Neural cell (in vitro differentiated cells): Measurements from ENCODE around the gene TRPC4AP. TPM values are rescaled to one million over a fixed set of nuclear protein-coding genes. Genes with fewer than 3 reads are reported as not detected.

ENCODE experiments used
- H2AFZ ChIP-seq: fragments of 200-600, 300-800 bp; sonication (generic), shearing (Covaris generic); 2 replicates; pipeline ENCODE4 v1.6.0; 2014; ENCODE audit warnings: low read depth, mild to moderate bottlenecking, antibody characterized with exemption, low read length, moderate library complexity
- H3F3A ChIP-seq: fragments of 200-600 bp; shearing (Covaris generic); 2 replicates; pipeline ENCODE4 v1.6.1; 2016; ENCODE audit warnings: mild to moderate bottlenecking, moderate library complexity, mixed read lengths, antibody characterized with exemption, low read length; ENCODE audit not compliant: insufficient read depth, poor library complexity, severe bottlenecking
- H3K27ac ChIP-seq: fragments of 200-600, 300-800 bp; sonication (generic), shearing (Covaris generic); 2 replicates; pipeline ENCODE4 v1.5.1; 2014; ENCODE audit warnings: mild to moderate bottlenecking, low read length, moderate library complexity
- H3K27me3 ChIP-seq: fragments of 300-800, 200-600 bp; sonication (generic), shearing (Covaris generic); 2 replicates; pipeline ENCODE4 v1.6.0; 2014; ENCODE audit warnings: mild to moderate bottlenecking, low read depth, low read length, moderate library complexity; ENCODE audit not compliant: insufficient read depth
- H3K36me3 ChIP-seq: fragments of 300-800, 200-600 bp; sonication (generic), shearing (Covaris generic); 2 replicates; pipeline ENCODE4 v1.5.1; 2014; ENCODE audit warnings: mild to moderate bottlenecking, antibody characterized with exemption, low read length, moderate library complexity; ENCODE audit not compliant: insufficient read depth
- H3K4me2 ChIP-seq: fragments of 300-800, 200-600 bp; sonication (generic), shearing (Covaris generic); 2 replicates; pipeline ENCODE4 v1.6.0; 2014; ENCODE audit warnings: mild to moderate bottlenecking, low read length
- H3K4me3 ChIP-seq: fragments of 300-800, 200-600 bp; sonication (generic), shearing (Covaris generic); 2 replicates; pipeline ENCODE4 v1.5.1; 2014; ENCODE audit warnings: mild to moderate bottlenecking, low read length, moderate library complexity
- H3K79me2 ChIP-seq: fragments of 200-600 bp; shearing (Covaris generic); replicated peaks from 2 replicates; pipeline ENCODE4 v1.6.0; 2014; ENCODE audit warnings: mild to moderate bottlenecking, low read length, moderate library complexity; ENCODE audit not compliant: insufficient read depth
- H3K9ac ChIP-seq: fragments of 300-800, 200-600 bp; sonication (generic), shearing (Covaris generic); 2 replicates; pipeline ENCODE4 v1.6.1; 2016; ENCODE audit warnings: mild to moderate bottlenecking, low read length, mixed read lengths
- H3K9me2 ChIP-seq: fragments of 200-600 bp; shearing (Covaris generic); 2 replicates; pipeline ENCODE4 v1.6.1; 2016; ENCODE audit warnings: mild to moderate bottlenecking, low read length, mixed read lengths; ENCODE audit not compliant: insufficient read depth
- H3K9me3 ChIP-seq: fragments of 200-600, 300-800 bp; sonication (generic), shearing (Covaris generic); 2 replicates; pipeline ENCODE4 v1.6.1; 2016; ENCODE audit warnings: mild to moderate bottlenecking, mixed run types, low read length, moderate library complexity, mixed read lengths
- H4K20me1 ChIP-seq: fragments of 200-600 bp; shearing (Covaris generic); 2 replicates; pipeline ENCODE4 v1.6.1; 2016; ENCODE audit warnings: mild to moderate bottlenecking, mixed run types; ENCODE audit not compliant: insufficient read depth
- EP300 ChIP-seq: fragments of 450-650 bp; conservative IDR thresholded peaks from 2 replicates; pipeline ENCODE4 v1.6.1; 2014; ENCODE audit warnings: antibody characterized with exemption, mild to moderate bottlenecking, moderate library complexity; ENCODE audit not compliant: poor library complexity, severe bottlenecking
- EZH2 ChIP-seq: fragments of 200-600, 300-800 bp; shearing (Covaris generic), sonication (generic); IDR thresholded peaks from 2 replicates; pipeline ENCODE4 v1.6.1; 2014; ENCODE audit warnings: antibody characterized with exemption, low read length, borderline replicate concordance, mild to moderate bottlenecking; ENCODE audit not compliant: insufficient read depth, poor library complexity, severe bottlenecking
- MXI1 ChIP-seq: fragments of 450-650 bp; conservative IDR thresholded peaks from 2 replicates; pipeline ENCODE4 v1.6.1; 2014; ENCODE audit warnings: antibody characterized with exemption, mild to moderate bottlenecking; ENCODE audit not compliant: poor library complexity, severe bottlenecking
- POLR2AphosphoS5 ChIP-seq: IDR thresholded peaks from 2 replicates; pipeline ENCODE4 v1.6.1; 2012
- RAD21 ChIP-seq: fragments of 450-650 bp; conservative IDR thresholded peaks from 2 replicates; pipeline ENCODE4 v1.6.1; 2014; ENCODE audit warnings: antibody characterized with exemption, mild to moderate bottlenecking, moderate library complexity
- SMC3 ChIP-seq: fragments of 450-650 bp; conservative IDR thresholded peaks from 2 replicates; pipeline ENCODE4 v1.6.1; 2014; ENCODE audit warnings: antibody characterized with exemption, mild to moderate bottlenecking, moderate library complexity; ENCODE audit not compliant: poor library complexity
- TAF1 ChIP-seq: IDR thresholded peaks from 2 replicates; pipeline ENCODE4 v1.6.1; 2012; ENCODE audit warnings: low read depth
- polyA plus RNA-seq: library from polyadenylated mRNA; depleted of rRNA; stranded (reverse); fragments of >200 nt; gene quantifications from 2 replicates; pipeline ENCODE4 v1.2.3, GENCODE V29; 2014
- TF ChIP-seq, protein P1 (sequence below): IDR thresholded peaks from 2 replicates; pipeline ENCODE4 v1.6.1; 2012; ENCODE audit warnings: borderline replicate concordance
- TF ChIP-seq, protein P2 (sequence below): fragments of 450-650 bp; IDR thresholded peaks from 2 replicates; pipeline ENCODE4 v1.5.1; 2014; ENCODE audit warnings: antibody characterized with exemption, mild to moderate bottlenecking, moderate library complexity; ENCODE audit not compliant: poor library complexity, severe bottlenecking

TRPC4AP gene
- polyA plus RNA-seq, 1 donor from 2014 or later, result 85.9 TPM

DNA sequence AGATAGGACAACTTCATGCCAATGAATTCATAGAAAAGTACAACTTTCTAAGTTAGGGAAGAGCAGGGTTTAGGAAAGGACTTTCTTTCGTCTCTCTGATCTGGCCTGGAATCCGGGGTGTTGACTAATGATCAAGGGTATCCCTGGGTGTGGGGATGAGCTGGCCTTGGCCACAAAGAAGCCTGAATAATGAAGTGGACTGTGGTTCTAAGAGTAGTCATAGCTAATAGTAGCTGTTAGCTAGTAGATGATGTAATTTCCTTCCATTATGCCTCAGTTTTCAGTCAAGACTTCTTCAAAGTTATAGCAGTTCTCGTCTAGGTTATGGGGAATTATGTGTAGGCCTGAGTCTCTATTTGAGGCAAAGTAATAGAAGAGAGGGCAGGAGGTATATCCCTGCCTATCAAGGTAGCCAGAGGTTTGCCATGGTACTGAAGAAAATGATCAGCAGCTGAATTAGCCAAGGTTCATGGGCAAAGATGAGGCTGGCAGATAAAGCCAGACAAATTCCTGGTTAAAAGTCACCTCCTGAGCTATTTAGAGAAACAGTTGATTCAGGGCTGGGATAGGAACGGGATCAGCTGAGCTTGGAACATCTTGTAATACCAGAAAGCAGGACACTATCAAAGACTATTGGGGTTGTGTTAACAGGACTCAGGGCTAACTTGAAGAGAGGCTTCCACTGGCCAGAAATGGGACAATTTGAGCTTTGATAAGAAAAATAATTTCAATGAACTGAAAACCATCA lies 18.7 kb upstream of the TRPC4AP start:
- no peak overlapping the region for H3K4me3 ChIP-seq
- no peaks in the 10 kb centered on the region for H3K9me2 ChIP-seq
- H3K27ac ChIP-seq, result no peak overlapping the region
- TF ChIP-seq, protein P1, sequence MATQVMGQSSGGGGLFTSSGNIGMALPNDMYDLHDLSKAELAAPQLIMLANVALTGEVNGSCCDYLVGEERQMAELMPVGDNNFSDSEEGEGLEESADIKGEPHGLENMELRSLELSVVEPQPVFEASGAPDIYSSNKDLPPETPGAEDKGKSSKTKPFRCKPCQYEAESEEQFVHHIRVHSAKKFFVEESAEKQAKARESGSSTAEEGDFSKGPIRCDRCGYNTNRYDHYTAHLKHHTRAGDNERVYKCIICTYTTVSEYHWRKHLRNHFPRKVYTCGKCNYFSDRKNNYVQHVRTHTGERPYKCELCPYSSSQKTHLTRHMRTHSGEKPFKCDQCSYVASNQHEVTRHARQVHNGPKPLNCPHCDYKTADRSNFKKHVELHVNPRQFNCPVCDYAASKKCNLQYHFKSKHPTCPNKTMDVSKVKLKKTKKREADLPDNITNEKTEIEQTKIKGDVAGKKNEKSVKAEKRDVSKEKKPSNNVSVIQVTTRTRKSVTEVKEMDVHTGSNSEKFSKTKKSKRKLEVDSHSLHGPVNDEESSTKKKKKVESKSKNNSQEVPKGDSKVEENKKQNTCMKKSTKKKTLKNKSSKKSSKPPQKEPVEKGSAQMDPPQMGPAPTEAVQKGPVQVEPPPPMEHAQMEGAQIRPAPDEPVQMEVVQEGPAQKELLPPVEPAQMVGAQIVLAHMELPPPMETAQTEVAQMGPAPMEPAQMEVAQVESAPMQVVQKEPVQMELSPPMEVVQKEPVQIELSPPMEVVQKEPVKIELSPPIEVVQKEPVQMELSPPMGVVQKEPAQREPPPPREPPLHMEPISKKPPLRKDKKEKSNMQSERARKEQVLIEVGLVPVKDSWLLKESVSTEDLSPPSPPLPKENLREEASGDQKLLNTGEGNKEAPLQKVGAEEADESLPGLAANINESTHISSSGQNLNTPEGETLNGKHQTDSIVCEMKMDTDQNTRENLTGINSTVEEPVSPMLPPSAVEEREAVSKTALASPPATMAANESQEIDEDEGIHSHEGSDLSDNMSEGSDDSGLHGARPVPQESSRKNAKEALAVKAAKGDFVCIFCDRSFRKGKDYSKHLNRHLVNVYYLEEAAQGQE, result no peak
- TF ChIP-seq EZH2, result no peak
- no peak for TF ChIP-seq SMC3
- no peak for TF ChIP-seq TAF1
- TF ChIP-seq MXI1, result no peak
- TF ChIP-seq RAD21, result no peak
- TF ChIP-seq POLR2AphosphoS5, result no peak
- no peak for TF ChIP-seq EP300
- TF ChIP-seq, protein P2, sequence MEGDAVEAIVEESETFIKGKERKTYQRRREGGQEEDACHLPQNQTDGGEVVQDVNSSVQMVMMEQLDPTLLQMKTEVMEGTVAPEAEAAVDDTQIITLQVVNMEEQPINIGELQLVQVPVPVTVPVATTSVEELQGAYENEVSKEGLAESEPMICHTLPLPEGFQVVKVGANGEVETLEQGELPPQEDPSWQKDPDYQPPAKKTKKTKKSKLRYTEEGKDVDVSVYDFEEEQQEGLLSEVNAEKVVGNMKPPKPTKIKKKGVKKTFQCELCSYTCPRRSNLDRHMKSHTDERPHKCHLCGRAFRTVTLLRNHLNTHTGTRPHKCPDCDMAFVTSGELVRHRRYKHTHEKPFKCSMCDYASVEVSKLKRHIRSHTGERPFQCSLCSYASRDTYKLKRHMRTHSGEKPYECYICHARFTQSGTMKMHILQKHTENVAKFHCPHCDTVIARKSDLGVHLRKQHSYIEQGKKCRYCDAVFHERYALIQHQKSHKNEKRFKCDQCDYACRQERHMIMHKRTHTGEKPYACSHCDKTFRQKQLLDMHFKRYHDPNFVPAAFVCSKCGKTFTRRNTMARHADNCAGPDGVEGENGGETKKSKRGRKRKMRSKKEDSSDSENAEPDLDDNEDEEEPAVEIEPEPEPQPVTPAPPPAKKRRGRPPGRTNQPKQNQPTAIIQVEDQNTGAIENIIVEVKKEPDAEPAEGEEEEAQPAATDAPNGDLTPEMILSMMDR, result no peak
- H3K4me2 ChIP-seq, result no peak overlapping the region
- H3K79me2 ChIP-seq, result no peaks in the 10 kb centered on the region
- H3K36me3 ChIP-seq, result no peaks in the 10 kb centered on the region
- H3K9me3 ChIP-seq, result no peaks in the 10 kb centered on the region
- no peak overlapping the region for H2AFZ ChIP-seq
- H3K9ac ChIP-seq, result no peak overlapping the region
- H3K27me3 ChIP-seq, result no peaks in the 10 kb centered on the region
- H4K20me1 ChIP-seq, result no peaks in the 10 kb centered on the region
- no peaks in the 10 kb centered on the region for H3F3A ChIP-seq

DNA sequence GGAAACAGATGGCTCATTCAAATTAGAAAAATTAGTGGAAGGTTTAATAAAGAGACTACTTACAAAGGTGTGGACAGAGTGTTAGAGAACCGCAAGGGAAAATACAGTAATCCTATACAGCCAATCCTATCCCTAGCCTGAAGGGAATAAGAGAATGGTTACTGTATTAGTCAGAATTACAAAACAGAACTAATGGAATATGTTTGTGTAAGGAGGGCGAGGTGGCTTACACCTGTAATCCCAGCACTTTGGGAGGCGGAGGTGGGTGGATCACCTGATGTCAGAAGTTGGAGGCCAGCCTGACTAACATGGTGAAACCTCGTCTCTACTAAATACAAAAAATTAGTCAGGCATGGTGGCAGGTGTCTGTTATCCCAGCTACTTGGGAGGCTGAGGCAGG lies 16.3 kb upstream of the TRPC4AP start:
- H3K27ac ChIP-seq, result no peak overlapping the region
- no peak overlapping the region for H3K4me2 ChIP-seq
- no peak overlapping the region for H2AFZ ChIP-seq
- H3K9me3 ChIP-seq, result no peaks in the 10 kb centered on the region
- H3K27me3 ChIP-seq, result no peaks in the 10 kb centered on the region
- no peaks in the 10 kb centered on the region for H3K79me2 ChIP-seq
- H3K4me3 ChIP-seq, result no peak overlapping the region
- H4K20me1 ChIP-seq, result no peaks in the 10 kb centered on the region
- H3K9me2 ChIP-seq, result no peaks in the 10 kb centered on the region
- no peaks in the 10 kb centered on the region for H3K36me3 ChIP-seq
- H3F3A ChIP-seq, result no peaks in the 10 kb centered on the region
- no peak overlapping the region for H3K9ac ChIP-seq
- TF ChIP-seq, protein P1, result no peak
- TF ChIP-seq EZH2 (no peak), RAD21 (no peak), TAF1 (no peak), POLR2AphosphoS5 (no peak), MXI1 (no peak), SMC3 (no peak), EP300 (no peak)
- TF ChIP-seq, protein P2, result no peak
